PFSK-1 (cell line): Measurements from ENCODE around the gene VPS37B.

Experiments used
- FOXP2 ChIP-seq: optimal IDR thresholded peaks from 2 replicates; pipeline ENCODE3; 2011; ENCODE audit warnings: borderline replicate concordance, control low read depth, inconsistent platforms; ENCODE audit not compliant: insufficient read depth; ENCODE audit errors: extremely low read length, extremely low read depth
- POLR2AphosphoS5 ChIP-seq: IDR thresholded peaks from 2 replicates; pipeline ENCODE4 v1.6.1; 2012; ENCODE audit warnings: low read depth, mild to moderate bottlenecking, control low read depth, low read length, moderate library complexity
- REST ChIP-seq, 2 experiments: IDR thresholded peaks; 2 replicates each; pipeline versions ENCODE4 v1.6.1 to v1.8.0; 2011 to 2012; ENCODE audit warnings: low read depth in 2 of 2, low read length in 2 of 2, control low read depth in 1 of 2, inconsistent platforms in 1 of 2, mild to moderate bottlenecking in 1 of 2, moderate library complexity in 1 of 2; ENCODE audit not compliant: insufficient read depth in 1 of 2
- SIN3A ChIP-seq: IDR thresholded peaks from 2 replicates; pipeline ENCODE4 v1.6.1; 2012; ENCODE audit warnings: mild to moderate bottlenecking, low read length, moderate library complexity, borderline replicate concordance; ENCODE audit not compliant: insufficient read depth
- TAF1 ChIP-seq: IDR thresholded peaks from 2 replicates; pipeline ENCODE4 v1.6.1; 2012; ENCODE audit warnings: low read length, control low read depth, borderline replicate concordance; ENCODE audit not compliant: insufficient read depth

Gene VPS37B

GRCh38 chr12:122850695-122851350 is 45.1 kb downstream of the VPS37B start:
- TF ChIP-seq TAF1 (no peak), SIN3A (no peak), REST (IDR thresholded peaks at IDR 0.05; ENCODE audit: insufficient read depth in 1 of 2, low read depth in 2 of 2, low read length in 2 of 2) (no peak), FOXP2 (no peak), POLR2AphosphoS5 (no peak)

- no peak for TF ChIP-seq POLR2AphosphoS5
- no peak for TF ChIP-seq TAF1
- no peak for TF ChIP-seq FOXP2
- TF ChIP-seq SIN3A = no peak
- no peak for TF ChIP-seq REST (IDR thresholded peaks at IDR 0.05; ENCODE audit: insufficient read depth in 1 of 2, low read depth in 2 of 2, low read length in 2 of 2)
Measured at GRCh38 chr12:122850048-122850445, 45.9 kb downstream of the VPS37B start.

- TF ChIP-seq REST (IDR thresholded peaks at IDR 0.05; ENCODE audit: insufficient read depth in 1 of 2, low read depth in 2 of 2, low read length in 2 of 2) (no peak), FOXP2 (no peak), POLR2AphosphoS5 (no peak), TAF1 (no peak), SIN3A (no peak)
Measured at GRCh38 chr12:122849352-122850047, 46.4 kb downstream of the VPS37B start.

- TF ChIP-seq REST (IDR thresholded peaks at IDR 0.05; ENCODE audit: insufficient read depth in 1 of 2, low read depth in 2 of 2, low read length in 2 of 2) (no peak), FOXP2 (no peak), SIN3A (no peak), TAF1 (no peak), POLR2AphosphoS5 (no peak)
Measured at GRCh38 chr12:122848471-122849351, 47.2 kb downstream of the VPS37B start.
